Vagina (tissue), 2 donors: Measurements from ENCODE around the gene ATP2C2. TPM values are rescaled to one million over a fixed set of nuclear protein-coding genes. Genes with fewer than 3 reads are reported as not detected.
A peak's percentile ranks its signal among the peaks of the same experiment; 100 is the strongest.

Experiments used
- DNase-seq, 2 donors: peaks; one replicate each; pipeline ENCODE4 v3.0.0-alpha.2; 2017; ENCODE audit errors: extremely low spot score in 2 of 2
- H3K27ac ChIP-seq: fragments of 200-600 bp; sonication (generic); one replicate; pipeline ENCODE4 v1.5.1; 2019
- H3K27me3 ChIP-seq: fragments of 200-600 bp; sonication (generic); one replicate; pipeline ENCODE4 v1.5.1; 2019
- H3K36me3 ChIP-seq, 2 donors: fragments of 200-600 bp; sonication (generic); one replicate each; pipeline ENCODE4 v1.5.1; 2017 to 2019
- H3K4me1 ChIP-seq: fragments of 200-600 bp; sonication (generic); one replicate; pipeline ENCODE4 v1.5.1; 2019
- H3K4me3 ChIP-seq, 2 donors: fragments of 200-600 bp; sonication (generic); 1 replicate in 1 of 2; 2 replicates in 1 of 2; pipeline ENCODE4 v1.5.1; 2016 to 2019
- H3K9me3 ChIP-seq: fragments of 200-600 bp; sonication (generic); one replicate; pipeline ENCODE4 v1.5.1; 2019
- POLR2A ChIP-seq, 2 donors: fragments of 450-650 bp; IDR thresholded peaks; one replicate each; pipeline ENCODE4 v1.6.1; 2017; ENCODE audit warnings: antibody characterized with exemption in 2 of 2, mild to moderate bottlenecking in 2 of 2, moderate library complexity in 2 of 2
- POLR2AphosphoS5 ChIP-seq, 2 donors: sonication (generic); formaldehyde crosslinking; IDR thresholded peaks; one replicate each; pipeline ENCODE4 v1.9.0; 2017; ENCODE audit warnings: antibody characterized with exemption in 2 of 2, mild to moderate bottlenecking in 2 of 2, low read depth in 1 of 2; ENCODE audit not compliant: insufficient read depth in 1 of 2
- intact Hi-C: fragments of 100-400 bp; cut with DNase I; formaldehyde crosslinking; loops from one replicate; pipeline ENCODE4 v1.15.1; 2023
- total RNA-seq: library from RNA; depleted of rRNA; stranded (reverse); fragments of >200 nt; gene quantifications from one replicate; pipeline ENCODE4 v1.2.3, GENCODE V29; 2016
- TF ChIP-seq, protein P1 (sequence below), 3 experiments: fragments of 450-650 bp in 2 of 3; fragments of 200-600 bp in 1 of 3; sonication (generic) in 1 of 3; IDR thresholded peaks; one replicate each; pipeline ENCODE4 v1.5.1; 2017 to 2019; ENCODE audit warnings: antibody characterized with exemption in 3 of 3, mild to moderate bottlenecking in 2 of 3, moderate library complexity in 2 of 3

ATP2C2 gene
- total RNA-seq, 1 donor from 2014 or later = 35.1 TPM

DNA sequence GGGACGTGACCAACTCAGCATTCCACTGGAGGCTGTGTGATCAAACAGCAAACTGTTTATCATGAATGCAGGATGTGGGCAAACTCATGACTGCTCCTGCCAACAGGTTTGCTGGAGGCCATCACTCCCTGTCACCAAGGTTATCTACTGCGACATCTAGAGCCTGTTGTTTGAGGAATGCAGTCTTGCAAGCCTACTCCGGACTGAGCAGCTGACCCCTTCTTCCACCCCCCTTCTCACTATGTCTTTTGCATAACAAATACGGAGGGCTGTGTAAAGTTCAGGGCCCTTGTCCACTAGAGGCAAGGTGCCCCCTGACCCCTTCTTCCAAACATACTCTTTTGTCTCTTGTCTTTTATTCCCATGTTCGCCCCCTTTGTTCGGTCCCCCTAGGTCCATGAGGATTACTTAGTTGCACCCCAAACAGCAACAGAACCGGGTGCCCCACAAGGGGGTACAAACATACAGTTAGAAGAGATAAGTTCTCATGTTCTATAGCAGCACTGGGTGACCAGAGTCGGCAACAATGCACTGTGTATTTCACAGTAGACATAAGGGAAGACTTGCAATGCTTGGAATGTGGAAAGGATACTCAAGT, 107.4 kb downstream of the ATP2C2 start:
- peak in 1 of 2 donors; percentile 34 for DNase-seq
- TF ChIP-seq POLR2A (IDR thresholded peaks at IDR 0.05) = no peak
- TF ChIP-seq, protein P1, sequence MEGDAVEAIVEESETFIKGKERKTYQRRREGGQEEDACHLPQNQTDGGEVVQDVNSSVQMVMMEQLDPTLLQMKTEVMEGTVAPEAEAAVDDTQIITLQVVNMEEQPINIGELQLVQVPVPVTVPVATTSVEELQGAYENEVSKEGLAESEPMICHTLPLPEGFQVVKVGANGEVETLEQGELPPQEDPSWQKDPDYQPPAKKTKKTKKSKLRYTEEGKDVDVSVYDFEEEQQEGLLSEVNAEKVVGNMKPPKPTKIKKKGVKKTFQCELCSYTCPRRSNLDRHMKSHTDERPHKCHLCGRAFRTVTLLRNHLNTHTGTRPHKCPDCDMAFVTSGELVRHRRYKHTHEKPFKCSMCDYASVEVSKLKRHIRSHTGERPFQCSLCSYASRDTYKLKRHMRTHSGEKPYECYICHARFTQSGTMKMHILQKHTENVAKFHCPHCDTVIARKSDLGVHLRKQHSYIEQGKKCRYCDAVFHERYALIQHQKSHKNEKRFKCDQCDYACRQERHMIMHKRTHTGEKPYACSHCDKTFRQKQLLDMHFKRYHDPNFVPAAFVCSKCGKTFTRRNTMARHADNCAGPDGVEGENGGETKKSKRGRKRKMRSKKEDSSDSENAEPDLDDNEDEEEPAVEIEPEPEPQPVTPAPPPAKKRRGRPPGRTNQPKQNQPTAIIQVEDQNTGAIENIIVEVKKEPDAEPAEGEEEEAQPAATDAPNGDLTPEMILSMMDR (IDR thresholded peaks at IDR 0.05) = no peak
- TF ChIP-seq POLR2AphosphoS5 (IDR thresholded peaks at IDR 0.05; ENCODE audit: insufficient read depth in 1 of 2, low read depth in 1 of 2) = no peak
- H3K9me3 ChIP-seq = no peaks in the 10 kb centered on the region
- H3K4me3 ChIP-seq = no peak overlapping the region
- H3K4me1 ChIP-seq = no peaks in the 10 kb centered on the region
- H3K36me3 ChIP-seq = peaks cover 0 to 8% of the 10 kb centered on the region in 2 donors
- no peak overlapping the region for H3K27ac ChIP-seq
- intact Hi-C loops = no loop called here
- no peaks in the 10 kb centered on the region for H3K27me3 ChIP-seq

DNA sequence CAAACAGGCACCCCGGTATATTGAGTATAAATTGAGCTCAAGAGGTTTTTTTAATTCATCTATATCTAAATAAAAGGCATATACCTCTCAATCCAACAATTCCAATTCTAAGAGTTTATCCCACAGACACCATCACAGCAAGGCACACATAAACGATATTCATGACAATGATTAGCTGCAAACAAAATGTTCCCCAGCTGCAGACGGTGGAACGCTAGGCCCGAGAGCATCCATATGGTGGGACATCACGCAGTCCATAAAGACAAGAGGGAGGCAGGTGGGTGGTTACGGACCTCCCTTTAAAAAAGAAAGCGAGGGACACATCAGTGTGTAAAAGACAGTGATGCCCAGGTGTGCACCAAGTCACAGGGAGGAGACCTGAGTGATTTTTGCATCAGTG, 108.1 kb downstream of the ATP2C2 start:
- peaks cover 0 to 14% of the 10 kb centered on the region in 2 donors for H3K36me3 ChIP-seq
- intact Hi-C loops = no loop called here
- no peaks in the 10 kb centered on the region for H3K27me3 ChIP-seq
- no peak overlapping the region for H3K27ac ChIP-seq
- peak in 1 of 2 donors; percentile 49 for DNase-seq
- no peaks in the 10 kb centered on the region for H3K9me3 ChIP-seq
- TF ChIP-seq, protein P1 (IDR thresholded peaks at IDR 0.05) = no peak
- TF ChIP-seq POLR2AphosphoS5 (IDR thresholded peaks at IDR 0.05; ENCODE audit: insufficient read depth in 1 of 2, low read depth in 1 of 2) (no peak), POLR2A (IDR thresholded peaks at IDR 0.05) (no peak)
- H3K4me3 ChIP-seq = no peak overlapping the region
- no peaks in the 10 kb centered on the region for H3K4me1 ChIP-seq

DNA sequence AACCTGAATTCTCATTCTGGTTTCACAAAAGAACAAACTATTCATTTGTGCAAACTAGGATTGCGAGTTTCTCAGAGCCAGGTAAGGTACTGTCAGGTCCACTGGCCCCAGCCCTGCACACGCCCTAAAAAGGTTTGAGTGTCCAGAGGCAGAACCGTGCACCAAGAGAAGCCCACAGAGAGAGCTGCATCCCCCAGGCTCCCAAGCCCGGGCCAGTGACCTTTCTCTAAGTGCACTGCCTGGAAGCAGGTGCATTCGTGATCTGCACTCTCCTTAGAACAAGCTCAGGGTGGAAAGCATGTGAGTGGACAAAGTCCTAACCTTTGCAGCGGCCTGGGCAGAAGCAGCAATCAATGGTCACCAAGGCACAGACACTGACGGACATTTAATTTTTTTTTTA, 109.3 kb downstream of the ATP2C2 start:
- peak in 1 of 2 donors; percentile 31 for DNase-seq
- no peak overlapping the region for H3K27ac ChIP-seq
- no peak overlapping the region for H3K4me3 ChIP-seq
- peaks cover 0 to 15% of the 10 kb centered on the region in 2 donors for H3K36me3 ChIP-seq
- no peaks in the 10 kb centered on the region for H3K9me3 ChIP-seq
- H3K4me1 ChIP-seq = no peaks in the 10 kb centered on the region
- intact Hi-C loops = no loop called here
- TF ChIP-seq, protein P1 (IDR thresholded peaks at IDR 0.05) = no peak
- TF ChIP-seq POLR2AphosphoS5 (IDR thresholded peaks at IDR 0.05; ENCODE audit: insufficient read depth in 1 of 2, low read depth in 1 of 2) (no peak), POLR2A (IDR thresholded peaks at IDR 0.05) (no peak)
- no peaks in the 10 kb centered on the region for H3K27me3 ChIP-seq

DNA sequence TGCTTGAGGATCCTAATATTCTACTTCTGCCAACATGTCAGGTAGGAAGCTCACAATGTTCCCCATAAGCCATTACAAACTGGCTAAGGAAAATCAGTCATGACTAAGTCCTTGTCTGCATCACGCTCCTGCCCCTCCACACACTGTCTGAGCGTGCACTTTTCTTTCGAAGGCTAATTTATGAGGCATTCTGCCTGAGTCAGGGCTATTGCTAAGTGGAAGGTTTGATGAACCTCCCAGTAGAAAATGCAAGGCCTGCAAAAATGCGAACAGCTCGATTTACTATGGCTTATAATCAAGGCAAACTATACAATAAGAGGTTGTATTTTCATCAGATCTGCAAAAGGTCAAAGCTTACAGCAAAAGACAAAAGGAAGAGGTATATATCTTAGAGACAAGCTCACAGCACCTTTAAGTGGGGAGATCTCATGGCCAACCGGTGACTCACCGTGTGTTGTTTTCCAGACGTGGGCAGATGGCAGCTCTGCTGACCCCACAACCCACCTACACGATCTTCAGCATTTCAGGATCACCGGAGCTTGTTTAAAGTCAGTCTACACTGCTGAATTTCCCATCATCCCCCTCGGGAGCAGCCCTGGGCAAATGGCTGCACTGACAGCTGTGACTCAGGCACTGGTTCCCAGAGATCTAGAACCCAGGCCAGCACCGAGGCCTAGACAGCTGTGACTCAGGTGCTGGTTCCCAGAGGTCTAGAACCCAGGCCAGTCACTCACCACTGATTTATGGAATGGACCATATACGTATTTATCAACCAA, 110.0 kb downstream of the ATP2C2 start:
- H3K27me3 ChIP-seq = no peaks in the 10 kb centered on the region
- H3K27ac ChIP-seq = no peak overlapping the region
- H3K9me3 ChIP-seq = no peaks in the 10 kb centered on the region
- H3K36me3 ChIP-seq = peaks cover 0 to 19% of the 10 kb centered on the region in 2 donors
- DNase-seq = peak in 1 of 2 donors; percentile 55
- no peak overlapping the region for H3K4me3 ChIP-seq
- TF ChIP-seq, protein P1 (IDR thresholded peaks at IDR 0.05) = no peak
- peak in 1 of 2 donors; percentile 16 for TF ChIP-seq POLR2AphosphoS5 (IDR thresholded peaks at IDR 0.05; ENCODE audit: insufficient read depth in 1 of 2, low read depth in 1 of 2)
- H3K4me1 ChIP-seq = no peaks in the 10 kb centered on the region
- intact Hi-C loops = no loop called here
